ENCODE measurements around the gene BABAM1.
A peak's percentile ranks its signal among the peaks of the same experiment; 100 is the strongest.

BABAM1 gene

GRCh38 chr19:17300992-17301619 is 33.9 kb downstream of the BABAM1 start:
- TF ChIP-seq ZFX (IDR thresholded peaks at IDR 0.05) = no peak
- no peak for TF ChIP-seq CTCF (conservative IDR thresholded peaks at IDR 0.05)

GRCh38 chr19:17302391-17303166 is 35.3 kb downstream of the BABAM1 start:
- TF ChIP-seq CTCF (conservative IDR thresholded peaks at IDR 0.05) (no peak), ZFX (IDR thresholded peaks at IDR 0.05) (no peak)
- peak overlapping the region; percentile 81 for H3K27ac ChIP-seq

More at GRCh38 chr19:17300992-17301619, 33.9 kb downstream of the BABAM1 start:
- no peak overlapping the region for H3K27ac ChIP-seq

GRCh38 chr19:17303167-17303939 is 36.1 kb downstream of the BABAM1 start, which contains the start of gene ABHD8:
Gene ABHD8, minus strand, starts transcription at chr19:17303425. Its CDS starts 1,809 bp downstream, at chr19:17301616.
- TF ChIP-seq CTCF (conservative IDR thresholded peaks at IDR 0.05) (peak; percentile 78), ZFX (IDR thresholded peaks at IDR 0.05) (peak; percentile 53; the same call in 1 of the 2 replicates)
- H3K27ac ChIP-seq = peak within 1 kb of the TSS; percentile 81

GRCh38 chr19:17303940-17304267 is 36.7 kb downstream of the BABAM1 start:
- H3K27ac ChIP-seq = peak overlapping the region; percentile 81
- TF ChIP-seq ZFX (IDR thresholded peaks at IDR 0.05) (no peak), CTCF (conservative IDR thresholded peaks at IDR 0.05) (no peak)

GRCh38 chr19:17304386-17305215 is 37.4 kb downstream of the BABAM1 start:
- H3K27ac ChIP-seq = peak overlapping the region; percentile 92
- TF ChIP-seq ZFX (IDR thresholded peaks at IDR 0.05) = no peak
- TF ChIP-seq CTCF (conservative IDR thresholded peaks at IDR 0.05) = no peak

- peak overlapping the region; percentile 92 for H3K27ac ChIP-seq
- no peak for TF ChIP-seq ZFX (IDR thresholded peaks at IDR 0.05)
Measured at GRCh38 chr19:17305216-17305516, 37.9 kb downstream of the BABAM1 start.

GRCh38 chr19:17305517-17306284 is 38.5 kb downstream of the BABAM1 start, which contains the start of gene MRPL34:
Gene MRPL34, plus strand, starts transcription at chr19:17305872. Its CDS starts 21 bp downstream, at chr19:17305893.
- TF ChIP-seq ZFX (IDR thresholded peaks at IDR 0.05) (peak; percentile 88), CTCF (conservative IDR thresholded peaks at IDR 0.05) (peak; percentile 95)
- peak within 1 kb of the TSS; percentile 92 for H3K27ac ChIP-seq

Measured in C4-2B (cell line).